HepG2 (cell line): ENCODE data around the gene IGSF8. TPM values are rescaled to one million over a fixed set of nuclear protein-coding genes. Genes with fewer than 3 reads are reported as not detected.
A peak's percentile ranks its signal among the peaks of the same experiment; 100 is the strongest.

ENCODE experiments used
- ATAC-seq: fragments of 200-7000 bp; cut with Tn5 transposase; 3 replicates; pipeline ENCODE4 v1.9.1; 2020; ENCODE audit warnings: mild to moderate bottlenecking, moderate library complexity
- BruUV-seq: library from RNA; stranded (reverse); fragments of 400-500 nt; replicated peaks from 2 replicates; lab custom pipeline; 2021; lab: Mats Ljungman, UMichigan
- CTCF ChIA-PET: fragments of 300-600 bp; formaldehyde crosslinking; extraction: SDS; loops from one replicate; lab custom pipeline; 2021; ENCODE audit warnings: low total read pairs, inconsistent platforms, low intra/inter-chr PET ratio; lab: Yijun Ruan, JAX
- POLR2A ChIA-PET: fragments of 350-600 bp; sonication (Branson Sonifier 250); formaldehyde crosslinking; loops from one replicate; lab custom pipeline; 2020; ENCODE audit warnings: antibody characterized with exemption, inconsistent platforms; lab: Yijun Ruan, JAX
- DNase-seq: peaks from one replicate; pipeline ENCODE4 v3.0.0-alpha.2; 2015; ENCODE audit warnings: low spot score
- FAIRE-seq: peaks from 3 replicates; lab custom pipeline; 2011; peaks lifted over from hg19 to GRCh38; lab: Jason Lieb, UNC
- H2AFZ ChIP-seq: one replicate; pipeline ENCODE4 v1.6.1; 2011; ENCODE audit warnings: low read length, inconsistent platforms
- H3K27ac ChIP-seq: fragments of 300-600 bp; 3 replicates; pipeline ENCODE4 v1.8.0; 2011; ENCODE audit warnings: mixed run types, mild to moderate bottlenecking, mixed read lengths, low read length, inconsistent platforms; ENCODE audit not compliant: insufficient read depth; ENCODE audit errors: extremely low read length
- H3K27me3 ChIP-seq, 2 experiments: fragments of 200-600 bp in 1 of 2; 2 replicates in 1 of 2; 3 replicates in 1 of 2; pipeline versions ENCODE4 v1.6.0 to v1.8.0; 2011; ENCODE audit warnings: low read length in 2 of 2, mild to moderate bottlenecking in 2 of 2, moderate library complexity in 2 of 2, inconsistent platforms in 1 of 2; ENCODE audit not compliant: insufficient read depth in 2 of 2, control insufficient read depth in 1 of 2
- H3K36me3 ChIP-seq, 2 experiments: fragments of 200-600 bp in 1 of 2; replicated peaks in 1 of 2; 2 replicates in 1 of 2; 3 replicates in 1 of 2; pipeline versions ENCODE4 v1.5.1 to v1.8.0; 2011; ENCODE audit warnings: low read length in 2 of 2, inconsistent platforms in 1 of 2; ENCODE audit not compliant: insufficient read depth in 2 of 2, control insufficient read depth in 1 of 2
- H3K4me1 ChIP-seq: 2 replicates; pipeline ENCODE4 v1.5.1; 2012; ENCODE audit warnings: low read length, inconsistent platforms; ENCODE audit not compliant: insufficient read depth
- H3K4me2 ChIP-seq: 2 replicates; pipeline ENCODE4 v1.6.0; 2011; ENCODE audit warnings: low read depth, low read length, inconsistent platforms
- H3K4me3 ChIP-seq, 3 experiments: fragments of 200-600 bp in 1 of 3; sonication (generic), shearing (Covaris generic) in 1 of 3; replicated peaks in 1 of 3; 2 replicates each; pipeline ENCODE4 v1.5.1; 2011 to 2016; ENCODE audit warnings: low read length in 3 of 3, inconsistent platforms in 2 of 3, low read depth in 2 of 3, mild to moderate bottlenecking in 2 of 3, control low read depth in 1 of 3, mixed read lengths in 1 of 3; ENCODE audit not compliant: insufficient read depth in 1 of 3
- H3K79me2 ChIP-seq: one replicate; pipeline ENCODE4 v1.6.1; 2011; ENCODE audit warnings: low read length, inconsistent platforms; ENCODE audit not compliant: insufficient read depth
- H3K9ac ChIP-seq: 2 replicates; pipeline ENCODE4 v1.6.0; 2011; ENCODE audit warnings: mild to moderate bottlenecking, low read depth, low read length, inconsistent platforms; ENCODE audit not compliant: insufficient read depth
- H3K9me3 ChIP-seq: 2 replicates; pipeline ENCODE4 v1.5.1; 2012; ENCODE audit warnings: mild to moderate bottlenecking, low read length
- H4K20me1 ChIP-seq: 2 replicates; pipeline ENCODE4 v1.6.0; 2011; ENCODE audit warnings: inconsistent platforms, mild to moderate bottlenecking, low read length, moderate library complexity; ENCODE audit not compliant: insufficient read depth
- ADNP ChIP-seq: sonication (generic); formaldehyde crosslinking; IDR thresholded peaks from 2 replicates; pipeline ENCODE4 v1.4.0; 2020; ENCODE audit warnings: missing genetic modification reagents
- CHCHD3 ChIP-seq: sonication (generic); formaldehyde crosslinking; IDR thresholded peaks from 2 replicates; pipeline ENCODE4 v1.8.0; 2022; ENCODE audit warnings: mild to moderate bottlenecking, missing genetic modification reagents, moderate library complexity
- GABPA ChIP-seq, 2 experiments: IDR thresholded peaks; 2 replicates each; pipeline ENCODE4 v1.6.1; 2011 to 2016; ENCODE audit warnings: low read depth in 2 of 2, low read length in 1 of 2, missing biosample characterization in 1 of 2, missing genetic modification characterization in 1 of 2
- HOXA5 ChIP-seq: sonication (generic); formaldehyde crosslinking; IDR thresholded peaks from 2 replicates; pipeline ENCODE4 v1.4.0; 2020; ENCODE audit warnings: missing genetic modification reagents
- KAT7 ChIP-seq: IDR thresholded peaks from 2 replicates; pipeline ENCODE4 v1.6.1; 2018; ENCODE audit warnings: borderline replicate concordance, missing compliant biosample characterization
- PHF5A ChIP-seq: IDR thresholded peaks from one replicate; pipeline ENCODE4 v1.6.1; 2018; ENCODE audit warnings: low read depth, missing genetic modification reagents; ENCODE audit not compliant: unreplicated experiment
- POLR2G ChIP-seq: fragments of 200-400 bp; formaldehyde crosslinking; IDR thresholded peaks from 2 replicates; pipeline ENCODE4 v1.6.1; 2018; ENCODE audit warnings: mild to moderate bottlenecking, low read depth, low read length, moderate library complexity
- REPIN1 ChIP-seq: sonication (generic); formaldehyde crosslinking; IDR thresholded peaks from 2 replicates; pipeline ENCODE4 v1.8.0; 2022; ENCODE audit warnings: missing genetic modification reagents, low read depth, mild to moderate bottlenecking, borderline replicate concordance
- SAP130 ChIP-seq: IDR thresholded peaks from 2 replicates; pipeline ENCODE4 v1.6.1; 2016; ENCODE audit warnings: low read depth
- SIN3B ChIP-seq: fragments of 150-350 bp; IDR thresholded peaks from 2 replicates; pipeline ENCODE4 v1.6.1; 2014; ENCODE audit warnings: low read length
- SNAI1 ChIP-seq: sonication (generic); formaldehyde crosslinking; IDR thresholded peaks from 2 replicates; pipeline ENCODE4 v1.5.0; 2020; ENCODE audit warnings: mild to moderate bottlenecking, missing genetic modification reagents, borderline replicate concordance
- SOX13 ChIP-seq, 3 experiments: fragments of 450-650 bp in 1 of 3; sonication (generic) in 1 of 3; formaldehyde crosslinking in 1 of 3; IDR thresholded peaks in 2 of 3; conservative IDR thresholded peaks in 1 of 3; 2 replicates each; pipeline versions ENCODE4 v1.5.0 to v1.6.1; 2016 to 2020; ENCODE audit warnings: antibody characterized with exemption in 1 of 3, mild to moderate bottlenecking in 1 of 3, missing compliant biosample characterization in 1 of 3, missing genetic modification reagents in 1 of 3, moderate library complexity in 1 of 3
- ZFP36L2 ChIP-seq: sonication (generic); formaldehyde crosslinking; IDR thresholded peaks from 2 replicates; pipeline ENCODE4 v1.4.0; 2020; ENCODE audit warnings: missing genetic modification reagents
- ZNF24 ChIP-seq: fragments of 450-650 bp; IDR thresholded peaks from 2 replicates; pipeline ENCODE4 v1.6.1; 2017; ENCODE audit warnings: antibody characterized with exemption, mild to moderate bottlenecking
- ZNF251 ChIP-seq: sonication (generic); formaldehyde crosslinking; IDR thresholded peaks from 2 replicates; pipeline ENCODE4 v1.9.0; 2021; ENCODE audit warnings: mild to moderate bottlenecking, missing genetic modification reagents
- ZNF343 ChIP-seq: sonication (generic); formaldehyde crosslinking; IDR thresholded peaks from 2 replicates; pipeline ENCODE4 v1.4.0; 2020; ENCODE audit warnings: mild to moderate bottlenecking, missing genetic modification reagents
- ZNF484 ChIP-seq: sonication (generic); formaldehyde crosslinking; IDR thresholded peaks from 2 replicates; pipeline ENCODE4 v1.5.1; 2020; ENCODE audit warnings: mild to moderate bottlenecking, low read depth, missing genetic modification reagents, borderline replicate concordance
- ZSCAN12 ChIP-seq: sonication (generic); formaldehyde crosslinking; IDR thresholded peaks from 2 replicates; pipeline ENCODE4 v1.9.0; 2021; ENCODE audit warnings: mild to moderate bottlenecking, missing genetic modification reagents
- WGBS: methylation state at CpG from one replicate; pipeline ENCODE4 v1.1.6; 2017; ENCODE audit warnings: low lambda C conversion rate; 5-methylcytosine and 5-hydroxymethylcytosine counted together
- in situ Hi-C: cut with HindIII; loops from 2 replicates; pipeline ENCODE4 v1.10.0; 2017; ENCODE audit warnings: low pct_unique_long_range_greater_than_20kb; ENCODE audit not compliant: extremely low pct_ligation_motif_present
- intact Hi-C: fragments of 100-400 bp; cut with micrococcal nuclease; formaldehyde crosslinking; loops from one replicate; pipeline ENCODE4 v1.10.0; 2022; ENCODE audit not compliant: unreplicated experiment
- polyA plus RNA-seq, 8 experiments: library from polyadenylated mRNA; depleted of rRNA in 3 of 8; stranded (reverse) in 7 of 8; unstranded in 1 of 8; fragments of >200 nt; fragmentation: Illumina TruSeq in 4 of 8; extraction: Trizol in 4 of 8; gene quantifications; 2 replicates each; pipeline versions ENCODE4 v1.2.1 to v1.2.3, GENCODE V29; 2011 to 2016; ENCODE audit warnings: low read depth in 4 of 8, missing spikeins in 1 of 8, mixed read lengths in 1 of 8; ENCODE audit not compliant: insufficient read depth in 1 of 8
- total RNA-seq, 5 experiments: library from RNA; depleted of rRNA; stranded (reverse); fragments of >200 nt; fragmentation: Illumina TruSeq; extraction: Trizol; gene quantifications; 2 replicates each; pipeline ENCODE4 v1.2.3, GENCODE V29; 2016; ENCODE audit warnings: low read depth in 1 of 5
- TF ChIP-seq, protein P1 (sequence below): fragments of 450-650 bp; IDR thresholded peaks from 2 replicates; pipeline ENCODE4 v1.6.1; 2016
- TF ChIP-seq, protein P2 (sequence below): sonication (generic); formaldehyde crosslinking; IDR thresholded peaks from 2 replicates; pipeline ENCODE4 v1.8.1; 2023; ENCODE audit warnings: mild to moderate bottlenecking, missing genetic modification reagents
- TF ChIP-seq, protein P3 (sequence below), 2 experiments: fragments of 450-650 bp in 1 of 2; sonication (generic) in 1 of 2; formaldehyde crosslinking; IDR thresholded peaks; 2 replicates each; pipeline versions ENCODE4 v1.5.0 to v1.8.0; 2020 to 2022; ENCODE audit warnings: mild to moderate bottlenecking in 1 of 2, missing genetic modification reagents in 1 of 2

The IGSF8 gene
- total and polyA plus RNA-seq, 2 of the 13 experiments (the other 11 are each of a cell fraction or from before 2014, with no cell fraction given) = 24.0 to 41.0 TPM

DNA sequence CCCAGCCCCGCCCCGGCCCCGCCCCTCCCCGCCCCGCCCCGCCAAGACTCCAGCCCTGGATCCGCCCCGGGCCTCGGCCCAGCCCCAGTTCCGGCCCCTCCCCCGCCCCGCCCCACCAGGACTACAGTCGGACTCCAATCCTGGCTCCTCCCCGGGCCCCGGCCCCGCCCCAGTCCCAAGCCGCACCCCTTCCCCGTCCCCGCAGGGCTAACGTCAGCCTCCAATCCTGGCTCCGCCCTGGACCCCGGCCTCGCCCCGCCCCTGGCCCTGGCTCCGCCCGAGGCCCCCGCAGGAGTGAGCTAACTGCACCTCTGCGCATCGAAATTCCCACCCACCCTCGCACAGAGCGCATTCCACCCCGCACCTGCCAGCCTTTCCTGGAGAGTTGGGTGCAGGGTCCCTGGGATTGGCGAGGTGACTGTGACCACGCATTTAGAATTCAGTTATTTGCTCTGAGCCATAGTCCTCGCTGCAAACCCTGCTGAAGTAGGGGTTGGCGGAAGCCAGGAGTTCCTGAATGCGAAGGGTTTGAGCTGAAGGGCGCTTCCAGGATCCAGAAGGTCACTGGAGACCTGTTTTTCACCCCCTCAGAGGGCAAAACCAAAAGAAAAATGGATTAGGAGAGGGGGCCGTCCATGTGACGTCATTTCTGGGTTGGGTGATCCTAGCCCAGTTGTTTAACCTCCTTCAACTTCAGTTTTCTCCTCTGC, 588 bp upstream of the IGSF8 start:
- Histone ChIP-seq H3K9ac (peak overlapping the region; percentile 72), H3K27me3 (no peaks in the 10 kb centered on the region), H2AFZ (peak overlapping the region; percentile 76), H3K36me3 (no peaks in the 10 kb centered on the region; a peak in 1 of 5 replicates), H3K4me3 (peak overlapping the region; percentile 69 to 76 (median 70)), H3K9me3 (no peaks in the 10 kb centered on the region), H3K4me1 (peaks cover 87% of the 10 kb centered on the region), H3K4me2 (peak overlapping the region; percentile 100), H3K79me2 (peaks cover 18% of the 10 kb centered on the region), H4K20me1 (no peaks in the 10 kb centered on the region), H3K27ac (peak overlapping the region; percentile 67)
- in situ Hi-C loops (no loop called here), intact Hi-C loops (no loop called here)
- FAIRE-seq (peak; percentile 46), DNase-seq (peak; percentile 85), ATAC-seq (peak; percentile 79)
- ChIA-PET POLR2A (interaction anchor here (1.0 to 2.2 kb wide), 9 partner anchors 10 to 186 kb away, joined by 3 to 14 read pairs (median 6); partner anchors contain the start of genes DCAF8, KCNJ10 and PEX19), CTCF (no interaction called here)
- no TSS peak for BruUV-seq
- WGBS = 1% methylated on average over 13 of the region's 40 CpGs
- no peak for TF ChIP-seq ZNF24
- TF ChIP-seq CHCHD3 (CRISPR knock-in tag) = no peak
- no peak for TF ChIP-seq HOXA5 (CRISPR knock-in tag)
- peak; percentile 25; the same call in 1 of the 2 replicates for TF ChIP-seq GABPA (IDR thresholded peaks at IDR 0.05; ENCODE audit: low read depth, low read length)
- TF ChIP-seq GABPA (CRISPR knock-in tag; IDR thresholded peaks at IDR 0.05; ENCODE audit: low read depth) = no peak
- 0 out of 2 replicates have a peak, but pooled peaks have one; percentile 40 for TF ChIP-seq POLR2G
- TF ChIP-seq ADNP = no peak
- TF ChIP-seq ZNF343 (CRISPR knock-in tag) = no peak
- TF ChIP-seq, protein P1, sequence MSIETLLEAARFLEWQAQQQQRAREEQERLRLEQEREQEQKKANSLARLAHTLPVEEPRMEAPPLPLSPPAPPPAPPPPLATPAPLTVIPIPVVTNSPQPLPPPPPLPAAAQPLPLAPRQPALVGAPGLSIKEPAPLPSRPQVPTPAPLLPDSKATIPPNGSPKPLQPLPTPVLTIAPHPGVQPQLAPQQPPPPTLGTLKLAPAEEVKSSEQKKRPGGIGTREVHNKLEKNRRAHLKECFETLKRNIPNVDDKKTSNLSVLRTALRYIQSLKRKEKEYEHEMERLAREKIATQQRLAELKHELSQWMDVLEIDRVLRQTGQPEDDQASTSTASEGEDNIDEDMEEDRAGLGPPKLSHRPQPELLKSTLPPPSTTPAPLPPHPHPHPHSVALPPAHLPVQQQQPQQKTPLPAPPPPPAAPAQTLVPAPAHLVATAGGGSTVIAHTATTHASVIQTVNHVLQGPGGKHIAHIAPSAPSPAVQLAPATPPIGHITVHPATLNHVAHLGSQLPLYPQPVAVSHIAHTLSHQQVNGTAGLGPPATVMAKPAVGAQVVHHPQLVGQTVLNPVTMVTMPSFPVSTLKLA = no peak
- TF ChIP-seq ZNF484 (CRISPR knock-in tag) = no peak
- no peak for TF ChIP-seq ZNF251 (CRISPR knock-in tag)
- TF ChIP-seq SNAI1 (CRISPR knock-in tag) = no peak
- no peak for TF ChIP-seq SOX13 (IDR thresholded peaks at IDR 0.05)
- TF ChIP-seq SOX13 (CRISPR knock-in tag; conservative IDR thresholded peaks at IDR 0.05 in 1 of 2, IDR thresholded peaks at IDR 0.05 in 1 of 2) = no peak
- TF ChIP-seq, protein P2, sequence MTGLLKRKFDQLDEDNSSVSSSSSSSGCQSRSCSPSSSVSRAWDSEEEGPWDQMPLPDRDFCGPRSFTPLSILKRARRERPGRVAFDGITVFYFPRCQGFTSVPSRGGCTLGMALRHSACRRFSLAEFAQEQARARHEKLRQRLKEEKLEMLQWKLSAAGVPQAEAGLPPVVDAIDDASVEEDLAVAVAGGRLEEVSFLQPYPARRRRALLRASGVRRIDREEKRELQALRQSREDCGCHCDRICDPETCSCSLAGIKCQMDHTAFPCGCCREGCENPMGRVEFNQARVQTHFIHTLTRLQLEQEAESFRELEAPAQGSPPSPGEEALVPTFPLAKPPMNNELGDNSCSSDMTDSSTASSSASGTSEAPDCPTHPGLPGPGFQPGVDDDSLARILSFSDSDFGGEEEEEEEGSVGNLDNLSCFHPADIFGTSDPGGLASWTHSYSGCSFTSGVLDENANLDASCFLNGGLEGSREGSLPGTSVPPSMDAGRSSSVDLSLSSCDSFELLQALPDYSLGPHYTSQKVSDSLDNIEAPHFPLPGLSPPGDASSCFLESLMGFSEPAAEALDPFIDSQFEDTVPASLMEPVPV = no peak
- no peak for TF ChIP-seq ZFP36L2
- 0 out of 2 replicates have a peak, but pooled peaks have one; percentile 28 for TF ChIP-seq REPIN1 (CRISPR knock-in tag)
- no peak for TF ChIP-seq SIN3B
- TF ChIP-seq, protein P3, sequence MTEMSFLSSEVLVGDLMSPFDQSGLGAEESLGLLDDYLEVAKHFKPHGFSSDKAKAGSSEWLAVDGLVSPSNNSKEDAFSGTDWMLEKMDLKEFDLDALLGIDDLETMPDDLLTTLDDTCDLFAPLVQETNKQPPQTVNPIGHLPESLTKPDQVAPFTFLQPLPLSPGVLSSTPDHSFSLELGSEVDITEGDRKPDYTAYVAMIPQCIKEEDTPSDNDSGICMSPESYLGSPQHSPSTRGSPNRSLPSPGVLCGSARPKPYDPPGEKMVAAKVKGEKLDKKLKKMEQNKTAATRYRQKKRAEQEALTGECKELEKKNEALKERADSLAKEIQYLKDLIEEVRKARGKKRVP (CRISPR knock-in tag; IDR thresholded peaks at IDR 0.05) = no peak
- no peak for TF ChIP-seq PHF5A (CRISPR knock-in tag)
- no peak for TF ChIP-seq ZSCAN12 (CRISPR knock-in tag)
- no peak; the same call in 1 of the 2 replicates for TF ChIP-seq SAP130
- no peak for TF ChIP-seq KAT7 (CRISPR knock-in tag)
